8988T (cell line): Measurements from ENCODE around the gene AARS2.

Source experiments
- DNase-seq: peaks from one replicate; pipeline ENCODE4 v3.0.0; 2011

AARS2 gene

GRCh38 chr6:44260011-44260410 lies 53.1 kb downstream of the AARS2 start:
- no peak for DNase-seq

DNA sequence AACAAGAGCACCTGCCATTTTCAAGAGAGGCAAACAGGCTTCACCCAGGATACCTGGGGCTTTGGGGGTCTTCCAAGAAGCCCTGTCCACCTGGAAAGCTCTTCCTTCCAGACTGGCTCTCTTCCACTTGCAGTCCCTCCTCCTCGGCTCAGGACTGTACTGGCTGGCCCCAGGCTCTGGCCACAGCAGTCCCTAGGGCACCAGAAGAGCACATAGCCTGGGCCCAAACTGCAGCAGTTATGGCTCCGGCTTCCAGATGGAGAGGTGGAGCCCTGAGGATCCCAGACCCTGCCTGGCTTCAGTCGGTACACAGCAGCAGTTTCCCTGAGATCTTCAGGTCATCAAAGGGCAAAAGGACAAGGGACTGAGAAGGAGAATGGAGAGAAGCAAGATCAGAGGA lies 54.2 kb downstream of the AARS2 start:
- no peak for DNase-seq

GRCh38 chr6:44258325-44258863 lies 54.8 kb downstream of the AARS2 start:
- no peak for DNase-seq

- DNase-seq: no peak
Observed at GRCh38 chr6:44257753-44258324, 55.3 kb downstream of the AARS2 start.

DNA sequence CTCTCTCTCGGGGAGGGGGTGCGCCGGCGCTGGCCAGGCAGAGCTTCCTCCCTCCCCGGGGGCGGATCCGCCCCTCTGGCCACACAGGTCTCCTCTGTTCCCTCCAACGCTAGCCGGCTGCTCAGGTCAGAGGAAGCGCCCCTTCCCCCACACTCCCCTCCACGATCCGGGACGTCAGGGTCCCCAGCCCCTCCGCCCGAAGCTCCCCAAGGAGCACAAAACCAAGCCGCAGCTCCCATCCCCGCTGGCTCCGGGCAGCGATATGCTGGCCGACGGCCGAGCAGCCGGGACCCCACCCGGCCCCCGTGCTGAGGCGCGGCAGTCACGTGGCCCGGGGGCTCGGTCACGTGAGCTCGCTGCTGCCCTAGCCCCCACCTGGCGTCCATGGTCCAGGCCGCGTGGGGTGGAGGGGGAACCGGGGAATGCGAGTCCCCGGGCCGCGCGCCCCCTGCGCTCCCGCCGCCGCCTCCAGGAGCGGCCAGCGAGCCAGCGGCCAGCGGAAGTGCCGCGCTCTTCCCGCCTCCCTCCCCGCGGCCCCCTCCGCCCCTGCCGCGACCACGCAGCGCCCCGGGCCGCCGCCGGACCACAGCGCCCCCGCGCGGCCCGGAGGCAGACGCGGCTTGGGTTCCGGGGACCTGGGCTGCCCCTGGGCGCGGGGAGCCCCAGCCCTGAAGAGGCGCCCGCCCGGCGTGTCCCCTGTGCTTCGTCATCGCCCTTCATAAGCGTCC lies 56.0 kb downstream of the AARS2 start, which contains the start of gene SLC35B2:
Gene SLC35B2, minus strand, starts transcription at position 504 of the 728 bp plus-strand sequence. Its CDS starts 118 bp downstream, at position 386.
- no peak for DNase-seq

- no peak for DNase-seq
Observed at GRCh38 chr6:44256775-44257024, 56.4 kb downstream of the AARS2 start.

- DNase-seq: no peak
Observed at GRCh38 chr6:44255871-44256774, 57.0 kb downstream of the AARS2 start.

DNA sequence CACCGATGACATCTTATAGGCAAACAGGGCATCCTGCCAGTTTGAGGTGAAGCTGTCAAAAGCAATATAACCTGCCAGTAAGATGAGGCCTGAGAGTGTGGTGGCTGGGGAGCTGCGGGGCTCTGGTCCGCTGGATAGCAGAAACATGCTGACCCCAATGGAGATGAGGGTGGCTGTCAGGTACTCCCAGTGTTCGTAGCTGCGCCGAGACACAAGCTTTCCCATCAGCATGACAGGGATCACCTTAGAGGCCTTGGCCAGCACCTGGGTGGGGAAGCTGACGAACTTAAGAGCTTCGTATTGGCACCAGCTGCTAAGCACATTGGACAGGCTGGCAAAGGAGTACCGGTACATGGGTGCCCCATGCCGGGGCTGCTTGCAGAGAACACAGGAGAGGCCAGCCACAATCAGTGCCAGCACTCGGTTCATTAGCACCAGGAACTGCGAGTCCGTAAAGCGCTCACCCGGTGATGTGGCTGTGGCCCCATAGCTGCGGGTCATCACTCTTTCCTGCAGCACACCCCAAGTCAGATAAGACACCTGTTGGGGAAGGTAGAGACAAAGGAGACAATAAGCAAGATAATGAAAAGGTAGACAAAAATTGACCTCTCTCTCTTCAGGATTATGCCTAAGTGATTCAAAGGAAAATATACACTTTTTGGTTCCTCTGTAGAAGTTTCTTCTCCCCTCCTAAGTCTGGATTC lies 57.9 kb downstream of the AARS2 start:
- DNase-seq: no peak

DNA sequence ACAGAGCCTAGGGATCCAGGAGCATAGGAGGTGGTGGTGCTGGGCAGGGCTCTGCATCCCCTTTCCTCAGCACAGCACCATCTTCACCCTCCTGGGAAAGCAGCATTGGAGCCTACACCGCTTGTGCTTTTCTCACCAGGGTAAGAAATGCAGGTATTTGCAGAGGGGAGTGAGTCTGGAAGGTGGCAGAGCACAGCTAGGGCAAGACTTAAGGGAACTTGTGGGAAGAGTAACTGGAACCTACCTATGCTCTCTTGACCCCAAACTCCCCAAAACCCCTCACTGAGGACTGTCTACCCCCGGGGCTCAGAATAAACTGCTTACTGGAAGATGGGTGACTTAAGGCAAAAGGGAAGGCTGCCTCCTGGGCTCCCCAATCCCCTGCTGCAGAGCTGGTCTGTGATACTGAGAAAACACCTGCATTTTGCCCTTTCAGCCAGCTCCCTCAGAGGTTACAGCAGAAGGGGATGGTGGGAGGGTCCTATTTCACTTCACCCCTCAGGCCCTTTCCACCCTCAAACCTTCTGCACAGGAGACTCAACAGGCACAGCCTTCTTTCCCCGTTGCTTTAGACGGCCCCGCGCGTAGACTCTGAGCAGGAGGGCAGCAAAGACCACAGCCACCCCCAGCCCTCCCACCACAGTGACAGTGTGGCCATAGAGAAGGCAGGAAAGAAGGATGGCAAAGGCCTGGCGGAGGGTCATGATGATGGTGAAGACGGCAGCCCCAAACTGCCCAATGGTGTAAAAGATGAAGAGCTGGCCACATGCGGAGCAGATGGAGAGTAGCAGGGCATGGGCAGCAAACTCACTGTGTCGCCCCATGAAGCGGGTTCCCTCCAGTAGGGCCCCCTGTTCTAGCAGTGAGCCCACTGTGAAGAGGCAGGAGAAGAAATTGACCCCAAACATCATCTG lies 58.7 kb downstream of the AARS2 start:
- DNase-seq: no peak

GRCh38 chr6:44253307-44254101 lies 59.6 kb downstream of the AARS2 start:
- no peak for DNase-seq

DNA sequence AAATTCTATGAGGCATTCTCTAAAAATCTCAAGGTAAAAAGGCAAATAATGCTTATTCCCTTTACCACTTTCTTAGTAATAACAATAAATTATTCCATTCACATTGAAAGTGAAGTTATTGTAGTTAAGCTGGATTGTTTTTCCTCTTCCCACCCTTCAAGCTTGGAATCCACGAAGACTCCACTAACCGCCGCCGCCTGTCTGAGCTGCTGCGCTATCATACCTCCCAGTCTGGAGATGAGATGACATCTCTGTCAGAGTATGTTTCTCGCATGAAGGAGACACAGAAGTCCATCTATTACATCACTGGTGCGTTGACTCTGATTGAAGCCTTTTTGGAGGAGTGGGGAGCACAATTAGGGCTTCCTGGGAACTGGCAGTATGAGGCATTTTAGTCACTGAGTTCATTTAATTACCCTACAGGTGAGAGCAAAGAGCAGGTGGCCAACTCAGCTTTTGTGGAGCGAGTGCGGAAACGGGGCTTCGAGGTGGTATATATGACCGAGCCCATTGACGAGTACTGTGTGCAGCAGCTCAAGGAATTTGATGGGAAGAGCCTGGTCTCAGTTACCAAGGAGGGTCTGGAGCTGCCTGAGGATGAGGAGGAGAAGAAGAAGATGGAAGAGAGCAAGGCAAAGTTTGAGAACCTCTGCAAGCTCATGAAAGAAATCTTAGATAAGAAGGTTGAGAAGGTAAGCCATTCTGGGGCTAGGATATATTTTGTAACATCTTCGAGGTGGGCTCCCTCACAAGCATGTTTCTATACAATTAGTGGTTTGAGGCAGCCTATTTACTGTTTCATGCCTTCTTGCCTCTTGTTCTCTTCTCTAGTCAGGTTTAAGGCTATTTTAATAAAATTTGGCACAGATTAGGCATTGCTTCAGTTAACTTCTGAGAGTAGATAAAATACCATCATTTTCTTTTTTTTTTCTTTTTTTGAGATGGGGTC lies 61.3 kb downstream of the AARS2 start:
- DNase-seq: no peak

GRCh38 chr6:44250718-44251123 lies 62.4 kb downstream of the AARS2 start:
- no peak for DNase-seq

- DNase-seq: no peak
Observed at GRCh38 chr6:44250067-44250717, 63.0 kb downstream of the AARS2 start.
